ENCODE measurements around the gene NRROS. TPM values are rescaled to one million over a fixed set of nuclear protein-coding genes. Genes with fewer than 3 reads are reported as not detected.

The NRROS gene
- total RNA-seq, 6 experiments from 2014 or later: 1.2 to 4.0 (median 2.1) TPM

- ATAC-seq: no peak
- no peak for TF ChIP-seq CTCF (IDR thresholded peaks at IDR 0.05)
- no peak for TF ChIP-seq POLR2A (IDR thresholded peaks at IDR 0.05)
- no peak overlapping the region for H3K4me3 ChIP-seq
- intact Hi-C loops (cut with DNase I): no loop called here
- WGBS (ENCODE audit: insufficient coverage, low coverage, low lambda C conversion rate, missing lambda C conversion rate): 78% methylated on average over 2 of the region's 2 CpGs
- no peaks in the 10 kb centered on the region for H3K27me3 ChIP-seq
- H3K27ac ChIP-seq: no peak overlapping the region
- no peaks in the 10 kb centered on the region for H3K9me3 ChIP-seq
- no peaks in the 10 kb centered on the region for H3K36me3 ChIP-seq
- no peaks in the 10 kb centered on the region for H3K4me1 ChIP-seq
- no peak for DNase-seq
These were observed 10.3 kb upstream of the NRROS start for GRCh38 chr3:196629228-196629627.

- Histone ChIP-seq H3K9me3 (no peaks in the 10 kb centered on the region), H3K4me1 (no peaks in the 10 kb centered on the region), H3K4me3 (peak overlapping the region; percentile 67 to 85 (median 77)), H3K27me3 (no peaks in the 10 kb centered on the region), H3K27ac (peak overlapping the region in 2 of 3 donors; percentile 60 to 76), H3K36me3 (no peaks in the 10 kb centered on the region)
- intact Hi-C loops (cut with DNase I): no loop called here
- 43% methylated on average over 5 of the region's 5 CpGs for WGBS (ENCODE audit: insufficient coverage, low coverage, low lambda C conversion rate, missing lambda C conversion rate)
- DNase-seq (no peak), ATAC-seq (no peak)
- TF ChIP-seq CTCF (IDR thresholded peaks at IDR 0.05) (no peak), POLR2A (IDR thresholded peaks at IDR 0.05) (no peak)
These were observed 7.8 kb upstream of the NRROS start for GRCh38 chr3:196631682-196632045.

GRCh38 chr3:196632046-196632751, 7.3 kb upstream of the NRROS start:
- no peaks in the 10 kb centered on the region for H3K9me3 ChIP-seq
- 2% methylated on average over 21 of the region's 43 CpGs for WGBS (ENCODE audit: insufficient coverage, low coverage, low lambda C conversion rate, missing lambda C conversion rate)
- no peaks in the 10 kb centered on the region for H3K27me3 ChIP-seq
- H3K36me3 ChIP-seq: no peaks in the 10 kb centered on the region
- no peaks in the 10 kb centered on the region for H3K4me1 ChIP-seq
- intact Hi-C loops (cut with DNase I): no loop called here
- peak; percentile 60 for TF ChIP-seq POLR2A (IDR thresholded peaks at IDR 0.05)
- peak in 3 of 4 donors; percentile 26 to 44 (median 42) for TF ChIP-seq CTCF (IDR thresholded peaks at IDR 0.05)
- ATAC-seq: peak; percentile 95 to 96 (median 96)
- DNase-seq: peak; percentile 85 to 92 (median 89)
- H3K27ac ChIP-seq: peak overlapping the region; percentile 58 to 76 (median 60)
- peak overlapping the region; percentile 67 to 85 (median 77) for H3K4me3 ChIP-seq

GRCh38 chr3:196633555-196634151, 5.8 kb upstream of the NRROS start:
- Histone ChIP-seq H3K4me1 (no peaks in the 10 kb centered on the region), H3K36me3 (no peaks in the 10 kb centered on the region), H3K27ac (no peak overlapping the region), H3K9me3 (no peaks in the 10 kb centered on the region), H3K27me3 (no peaks in the 10 kb centered on the region), H3K4me3 (no peak overlapping the region)
- WGBS (ENCODE audit: insufficient coverage, low coverage, low lambda C conversion rate, missing lambda C conversion rate): 47% methylated on average over 5 of the region's 12 CpGs
- intact Hi-C loops (cut with DNase I): no loop called here
- DNase-seq (no peak), ATAC-seq (no peak)
- TF ChIP-seq CTCF (IDR thresholded peaks at IDR 0.05) (no peak), POLR2A (IDR thresholded peaks at IDR 0.05) (no peak)
